GM10266 (cell line): ENCODE measurements around the gene TKT.
"Not testable (repeated sequence)": the region's sequence is repeated elsewhere in the genome, so short reads cannot be mapped to it uniquely, and the experiment has no call there.

Experiments used
- DNase-seq: peaks from one replicate; pipeline ENCODE4 v3.0.0; 2012; ENCODE audit errors: extremely low spot score
- TF ChIP-seq, protein P1 (sequence below): IDR thresholded peaks from 2 replicates; pipeline ENCODE4 v1.5.1; 2012; ENCODE audit warnings: mild to moderate bottlenecking, low read depth; ENCODE audit not compliant: control insufficient read depth, insufficient read depth; ENCODE audit errors: missing control alignments

Gene TKT

DNA sequence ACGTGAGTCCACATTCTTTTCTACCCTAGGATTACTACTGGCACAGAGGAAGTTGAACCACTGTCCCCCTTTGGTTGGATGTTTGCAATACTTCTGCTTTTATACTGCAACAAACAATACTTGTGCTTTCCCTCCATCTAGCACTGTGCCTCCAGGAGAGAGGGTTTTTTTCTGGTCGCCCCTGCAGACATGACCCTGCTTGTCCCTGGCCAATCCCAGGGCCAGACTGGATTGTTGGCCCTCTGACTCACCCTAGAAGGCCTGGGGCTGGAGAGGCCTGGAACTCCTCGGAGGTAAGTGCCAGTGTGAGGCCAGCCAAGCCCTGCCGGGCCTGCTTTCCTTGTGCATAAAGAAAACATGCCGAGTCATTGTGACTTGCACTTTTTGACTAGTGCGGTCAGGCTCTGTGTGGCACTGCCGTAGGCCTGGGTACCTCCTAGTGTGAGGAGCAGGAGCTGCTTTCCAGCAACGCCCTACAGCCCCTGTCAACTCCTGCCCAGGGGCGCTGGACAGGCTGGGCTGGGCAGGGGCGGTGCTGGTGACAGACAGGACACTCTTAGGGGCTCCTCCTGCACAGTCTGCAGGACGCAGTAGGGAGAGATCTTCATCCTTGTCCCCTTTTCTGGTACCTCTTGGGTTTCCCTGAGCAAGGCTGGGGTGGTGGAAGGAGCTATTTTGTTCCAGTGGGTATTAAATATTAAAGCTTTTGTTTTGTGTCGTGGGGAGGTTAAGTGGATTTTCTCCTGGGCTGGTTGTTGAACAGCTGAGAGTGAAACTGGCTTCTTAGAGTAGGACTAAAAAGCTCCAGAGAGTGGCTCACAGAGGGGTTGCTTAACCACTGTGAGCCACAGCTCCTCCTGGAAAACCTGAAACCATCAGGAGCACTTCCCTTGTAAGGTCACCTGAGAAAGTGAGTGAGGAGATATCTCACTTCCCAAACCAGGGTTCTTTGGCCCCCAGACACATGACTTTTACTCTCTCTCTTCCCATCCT is 14.4 kb upstream of the TKT start:
- DNase-seq = peak; percentile 28
- TF ChIP-seq, protein P1, sequence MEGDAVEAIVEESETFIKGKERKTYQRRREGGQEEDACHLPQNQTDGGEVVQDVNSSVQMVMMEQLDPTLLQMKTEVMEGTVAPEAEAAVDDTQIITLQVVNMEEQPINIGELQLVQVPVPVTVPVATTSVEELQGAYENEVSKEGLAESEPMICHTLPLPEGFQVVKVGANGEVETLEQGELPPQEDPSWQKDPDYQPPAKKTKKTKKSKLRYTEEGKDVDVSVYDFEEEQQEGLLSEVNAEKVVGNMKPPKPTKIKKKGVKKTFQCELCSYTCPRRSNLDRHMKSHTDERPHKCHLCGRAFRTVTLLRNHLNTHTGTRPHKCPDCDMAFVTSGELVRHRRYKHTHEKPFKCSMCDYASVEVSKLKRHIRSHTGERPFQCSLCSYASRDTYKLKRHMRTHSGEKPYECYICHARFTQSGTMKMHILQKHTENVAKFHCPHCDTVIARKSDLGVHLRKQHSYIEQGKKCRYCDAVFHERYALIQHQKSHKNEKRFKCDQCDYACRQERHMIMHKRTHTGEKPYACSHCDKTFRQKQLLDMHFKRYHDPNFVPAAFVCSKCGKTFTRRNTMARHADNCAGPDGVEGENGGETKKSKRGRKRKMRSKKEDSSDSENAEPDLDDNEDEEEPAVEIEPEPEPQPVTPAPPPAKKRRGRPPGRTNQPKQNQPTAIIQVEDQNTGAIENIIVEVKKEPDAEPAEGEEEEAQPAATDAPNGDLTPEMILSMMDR = no peak

DNA sequence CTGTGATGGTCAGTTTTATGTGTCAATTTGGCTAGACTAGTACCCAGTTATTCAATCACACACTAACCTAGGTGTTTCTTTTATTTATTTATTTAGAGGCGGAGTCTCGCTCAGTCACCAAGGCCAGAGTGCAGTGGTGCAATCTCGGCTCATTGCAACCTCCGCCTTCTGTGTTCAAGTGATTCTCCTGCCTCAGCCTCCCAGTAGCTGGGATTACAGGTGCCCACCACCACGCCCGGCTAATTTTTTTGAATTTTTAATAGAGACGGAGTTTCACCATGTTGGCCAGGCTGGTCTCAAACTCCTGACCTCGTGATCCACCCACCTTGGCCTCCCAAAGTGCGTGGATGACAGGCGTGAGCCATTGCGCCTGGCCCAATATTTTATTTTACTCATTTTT is 13.4 kb upstream of the TKT start:
- not testable (repeated sequence) for DNase-seq

DNA sequence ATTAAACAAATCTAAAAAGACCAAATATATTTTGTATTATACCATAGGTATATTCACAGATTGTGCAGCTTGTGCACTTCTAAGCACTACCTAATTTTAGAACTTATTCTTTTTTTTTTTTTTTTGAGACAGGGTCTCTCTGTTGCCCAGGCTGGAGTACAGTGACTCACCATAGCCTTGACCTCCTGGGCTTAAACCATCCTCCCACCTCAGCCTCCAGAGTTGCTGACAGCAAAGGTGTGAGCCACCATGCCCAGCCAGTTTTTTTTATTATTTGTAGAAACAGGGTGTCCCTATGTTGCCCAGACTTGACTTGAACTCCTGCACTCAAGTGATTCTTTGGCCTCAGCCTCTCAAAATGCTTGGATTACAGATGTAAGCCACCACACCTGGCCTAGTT is 11.9 kb upstream of the TKT start:
- TF ChIP-seq, protein P1 = no peak
- DNase-seq = no peak

DNA sequence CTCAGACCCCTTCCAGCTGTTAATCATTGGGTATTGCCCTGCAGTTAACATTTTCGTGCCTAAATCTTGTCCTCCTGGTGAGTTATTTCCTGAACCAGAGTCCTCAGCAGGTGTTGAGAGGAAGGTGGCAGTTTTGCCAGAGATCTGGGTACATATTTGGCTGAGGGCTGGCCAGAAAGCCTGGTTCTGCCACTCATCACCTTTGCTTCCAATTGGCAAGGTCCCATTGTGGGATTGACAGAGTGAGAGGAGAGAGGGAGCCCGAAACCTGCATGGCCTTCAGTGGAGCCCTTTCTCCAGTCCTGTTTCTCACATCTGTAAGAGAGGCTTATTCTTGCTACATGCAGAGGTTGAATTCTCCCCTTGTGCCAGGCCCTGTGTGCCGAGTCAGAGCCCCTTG is 8.9 kb upstream of the TKT start:
- TF ChIP-seq, protein P1 = no peak
- DNase-seq = no peak

DNA sequence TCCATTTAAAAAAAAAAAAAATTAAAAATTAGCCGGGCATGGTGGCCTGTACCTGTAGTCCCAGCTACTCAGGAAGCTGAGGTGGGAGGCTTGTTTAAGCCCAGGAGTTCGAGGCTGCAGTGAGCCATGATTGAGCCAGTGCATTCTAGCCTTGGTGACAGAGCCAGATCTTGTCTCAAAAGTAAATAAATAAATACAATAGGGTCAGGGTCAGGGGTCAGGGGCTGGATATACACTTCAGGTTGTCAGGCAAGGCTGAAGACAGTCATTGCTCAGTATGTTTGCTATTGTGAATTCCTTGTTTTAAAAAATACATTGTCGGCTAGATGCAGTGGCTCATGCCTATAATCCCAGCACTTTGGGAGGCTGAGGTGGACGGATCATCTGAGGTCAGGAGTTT is 8.1 kb upstream of the TKT start:
- DNase-seq = no peak
- TF ChIP-seq, protein P1 = no peak

DNA sequence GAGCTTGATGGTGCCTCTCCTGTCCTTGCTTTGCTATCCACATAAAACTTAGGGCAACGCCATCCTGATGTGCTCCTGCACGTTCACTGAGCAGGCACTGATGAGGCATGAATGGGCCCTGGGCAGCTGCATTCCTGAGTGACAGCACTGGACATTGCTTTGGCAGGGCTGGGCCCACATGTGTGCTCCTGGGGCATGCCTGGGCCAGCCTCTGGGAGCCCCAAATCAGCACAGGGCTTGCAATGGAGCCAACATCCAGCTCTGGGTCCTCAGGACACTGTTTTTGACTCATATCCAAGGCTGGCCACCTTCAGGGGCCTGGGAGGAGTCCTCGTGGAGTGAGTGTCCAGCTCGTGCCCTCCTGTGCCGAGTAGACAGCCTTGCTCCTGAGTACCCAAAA is 5.9 kb upstream of the TKT start:
- TF ChIP-seq, protein P1 = no peak
- no peak for DNase-seq

DNA sequence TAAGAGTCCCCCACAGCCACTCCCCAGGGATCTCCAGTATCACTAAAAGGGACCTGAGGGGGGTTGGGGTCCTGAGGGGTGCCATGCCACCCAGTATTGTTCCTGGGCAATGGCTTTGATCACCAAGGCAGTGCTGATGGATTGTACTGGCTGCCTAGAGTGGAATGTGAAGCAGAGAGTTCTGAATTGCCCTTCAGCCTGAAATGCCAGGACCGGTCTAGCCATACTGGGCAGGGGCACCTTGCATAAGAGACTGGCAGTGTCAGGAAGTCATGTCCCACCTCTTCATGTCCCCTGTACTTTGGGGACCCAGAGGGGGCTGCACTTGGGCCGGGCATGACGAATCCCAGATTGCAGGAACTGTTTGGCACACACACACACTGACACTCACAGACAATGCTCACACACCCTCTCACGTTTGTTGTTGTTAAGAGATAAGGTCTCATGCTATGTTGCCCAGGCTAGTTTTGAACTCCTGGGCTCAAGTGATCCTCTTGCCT is 4.5 kb upstream of the TKT start:
- no peak for DNase-seq
- TF ChIP-seq, protein P1 = no peak
